K562 (cell line): ENCODE measurements around the gene MOK.

ENCODE experiments used
- CBX1 ChIP-seq: sonication (generic); IDR thresholded peaks from 2 replicates; pipeline ENCODE4 v1.6.1; 2016; ENCODE audit warnings: antibody characterized with exemption, low read depth, mild to moderate bottlenecking
- HDAC2 ChIP-seq: fragments of 450-650 bp; IDR thresholded peaks from 2 replicates; pipeline ENCODE4 v1.6.1; 2016; ENCODE audit warnings: mild to moderate bottlenecking
- IFI16 ChIP-seq: fragments of 250-450 bp; sonication (Bioruptor Pico); IDR thresholded peaks from 2 replicates; pipeline ENCODE4 v2.1.2; 2022; ENCODE audit warnings: mild to moderate bottlenecking, inconsistent platforms
- KLF6 ChIP-seq: fragments of 250-450 bp; sonication (Bioruptor Pico); IDR thresholded peaks from 2 replicates; pipeline ENCODE4 v1.4.0; 2020; ENCODE audit warnings: mild to moderate bottlenecking, moderate library complexity, borderline replicate concordance
- MIER1 ChIP-seq: fragments of 450-650 bp; IDR thresholded peaks from 2 replicates; pipeline ENCODE4 v1.6.1; 2016; ENCODE audit warnings: antibody characterized with exemption, mild to moderate bottlenecking, low read depth
- NR3C1 ChIP-seq: sonication (generic); formaldehyde crosslinking; IDR thresholded peaks from 2 replicates; pipeline ENCODE4 v1.8.1; 2022; ENCODE audit warnings: missing genetic modification reagents
- PHF8 ChIP-seq: fragments of 200-600 bp; sonication (generic); IDR thresholded peaks from 2 replicates; pipeline ENCODE4 v1.6.1; 2012; ENCODE audit warnings: mixed run types, mild to moderate bottlenecking, inconsistent platforms, low read length, moderate library complexity, borderline replicate concordance
- SMAD3 ChIP-seq: fragments of 450-650 bp; formaldehyde crosslinking; conservative IDR thresholded peaks from 2 replicates; pipeline ENCODE4 v1.4.0; 2020; ENCODE audit warnings: mild to moderate bottlenecking
- ZNF146 ChIP-seq: IDR thresholded peaks from one replicate; pipeline ENCODE4 v1.6.1; 2018; ENCODE audit warnings: missing compliant biosample characterization; ENCODE audit not compliant: unreplicated experiment
- ZNF584 ChIP-seq: fragments of 200-800 bp; sonication (Bioruptor generic); IDR thresholded peaks from 2 replicates; pipeline ENCODE4 v1.6.1; 2016; ENCODE audit warnings: low read depth, mild to moderate bottlenecking, missing genetic modification characterization, missing compliant biosample characterization
- TF ChIP-seq, protein P1 (sequence below), 2 experiments: fragments of 450-650 bp in 1 of 2; sonication (generic) in 1 of 2; formaldehyde crosslinking in 1 of 2; IDR thresholded peaks in 1 of 2; conservative IDR thresholded peaks in 1 of 2; 2 replicates each; pipeline versions ENCODE4 v1.6.1 to v1.8.1; 2016 to 2023; ENCODE audit warnings: mild to moderate bottlenecking in 2 of 2, moderate library complexity in 2 of 2, inconsistent platforms in 1 of 2, missing genetic modification reagents in 1 of 2
- TF ChIP-seq, protein P2 (sequence below), 3 experiments: IDR thresholded peaks in 2 of 3; conservative IDR thresholded peaks in 1 of 3; 2 replicates each; pipeline ENCODE4 v1.5.1; 2011 to 2012; ENCODE audit warnings: low read length in 3 of 3, mild to moderate bottlenecking in 3 of 3, control low read depth in 2 of 3, improper control_type of control experiment in 1 of 3, inconsistent platforms in 1 of 3, low read depth in 1 of 3, mixed read lengths in 1 of 3, moderate library complexity in 1 of 3; ENCODE audit not compliant: insufficient read depth in 2 of 3

DNA sequence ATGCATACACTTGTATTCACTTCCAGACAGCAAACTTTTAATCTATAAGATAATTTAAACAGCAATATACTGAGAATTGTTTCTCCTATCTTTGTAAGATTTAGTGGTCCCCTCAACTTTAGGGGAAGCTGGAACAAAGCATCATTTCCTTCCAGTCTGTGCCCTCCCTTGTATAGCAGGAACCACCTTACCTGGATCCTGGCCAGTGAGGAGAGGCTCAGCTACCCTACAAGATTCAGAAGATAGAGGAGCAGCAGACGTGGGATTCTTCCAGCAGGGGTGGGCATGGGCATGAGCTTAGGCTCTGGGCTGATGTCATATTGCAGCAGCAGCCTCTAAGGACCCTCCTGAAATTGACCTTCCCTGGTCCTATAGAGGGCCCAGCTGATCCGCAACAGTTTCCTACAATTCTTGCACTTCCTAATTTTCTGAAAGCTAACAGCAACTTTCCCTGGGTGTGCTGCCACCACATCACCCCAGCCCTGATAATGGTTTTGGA is 21.3 kb downstream of the MOK start:
- TF ChIP-seq KLF6 (CRISPR knock-in tag) (no peak), PHF8 (no peak), IFI16 (no peak), NR3C1 (CRISPR knock-in tag) (no peak), SMAD3 (CRISPR knock-in tag) (no peak), HDAC2 (no peak), ZNF146 (CRISPR knock-in tag) (no peak), CBX1 (no peak), ZNF584 (CRISPR knock-in tag) (no peak), MIER1 (no peak)
- TF ChIP-seq, protein P1, sequence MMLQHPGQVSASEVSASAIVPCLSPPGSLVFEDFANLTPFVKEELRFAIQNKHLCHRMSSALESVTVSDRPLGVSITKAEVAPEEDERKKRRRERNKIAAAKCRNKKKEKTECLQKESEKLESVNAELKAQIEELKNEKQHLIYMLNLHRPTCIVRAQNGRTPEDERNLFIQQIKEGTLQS (IDR thresholded peaks at IDR 0.05) = no peak
- TF ChIP-seq, protein P1 (CRISPR knock-in tag; conservative IDR thresholded peaks at IDR 0.05) = no peak
- TF ChIP-seq, protein P2, sequence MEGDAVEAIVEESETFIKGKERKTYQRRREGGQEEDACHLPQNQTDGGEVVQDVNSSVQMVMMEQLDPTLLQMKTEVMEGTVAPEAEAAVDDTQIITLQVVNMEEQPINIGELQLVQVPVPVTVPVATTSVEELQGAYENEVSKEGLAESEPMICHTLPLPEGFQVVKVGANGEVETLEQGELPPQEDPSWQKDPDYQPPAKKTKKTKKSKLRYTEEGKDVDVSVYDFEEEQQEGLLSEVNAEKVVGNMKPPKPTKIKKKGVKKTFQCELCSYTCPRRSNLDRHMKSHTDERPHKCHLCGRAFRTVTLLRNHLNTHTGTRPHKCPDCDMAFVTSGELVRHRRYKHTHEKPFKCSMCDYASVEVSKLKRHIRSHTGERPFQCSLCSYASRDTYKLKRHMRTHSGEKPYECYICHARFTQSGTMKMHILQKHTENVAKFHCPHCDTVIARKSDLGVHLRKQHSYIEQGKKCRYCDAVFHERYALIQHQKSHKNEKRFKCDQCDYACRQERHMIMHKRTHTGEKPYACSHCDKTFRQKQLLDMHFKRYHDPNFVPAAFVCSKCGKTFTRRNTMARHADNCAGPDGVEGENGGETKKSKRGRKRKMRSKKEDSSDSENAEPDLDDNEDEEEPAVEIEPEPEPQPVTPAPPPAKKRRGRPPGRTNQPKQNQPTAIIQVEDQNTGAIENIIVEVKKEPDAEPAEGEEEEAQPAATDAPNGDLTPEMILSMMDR (IDR thresholded peaks at IDR 0.05 in 2 of 3, conservative IDR thresholded peaks at IDR 0.05 in 1 of 3; ENCODE audit: insufficient read depth in 2 of 3, low read depth in 1 of 3, low read length in 3 of 3) = no peak
